Spleen (tissue), 7 donors: ENCODE results near the gene PLCD1.

ENCODE experiments used
- POLR2AphosphoS5 ChIP-seq, 3 donors: sonication (generic); formaldehyde crosslinking; IDR thresholded peaks; one replicate each; pipeline ENCODE4 v1.5.1; 2017; ENCODE audit warnings: antibody characterized with exemption in 3 of 3
- TF ChIP-seq, protein P1 (sequence below), 11 experiments: fragments of 200-600 bp in 7 of 11; fragments of 450-650 bp in 4 of 11; sonication (generic) in 4 of 11; IDR thresholded peaks in 8 of 11; conservative IDR thresholded peaks in 3 of 11; 1 replicate in 7 of 11; 2 replicates in 4 of 11; pipeline versions ENCODE4 v1.4.0 to v1.8.0; 2016 to 2021; ENCODE audit warnings: antibody characterized with exemption in 11 of 11, inconsistent platforms in 4 of 11, mild to moderate bottlenecking in 1 of 11
- donor health status: DM: no; HTN: no; CAD: no; lungs with moderate emphysema.
- donor health status: DM: no; HTN: no; CAD: no.
- donor health status: DM: no; HTN: no; CAD: no.

DNA sequence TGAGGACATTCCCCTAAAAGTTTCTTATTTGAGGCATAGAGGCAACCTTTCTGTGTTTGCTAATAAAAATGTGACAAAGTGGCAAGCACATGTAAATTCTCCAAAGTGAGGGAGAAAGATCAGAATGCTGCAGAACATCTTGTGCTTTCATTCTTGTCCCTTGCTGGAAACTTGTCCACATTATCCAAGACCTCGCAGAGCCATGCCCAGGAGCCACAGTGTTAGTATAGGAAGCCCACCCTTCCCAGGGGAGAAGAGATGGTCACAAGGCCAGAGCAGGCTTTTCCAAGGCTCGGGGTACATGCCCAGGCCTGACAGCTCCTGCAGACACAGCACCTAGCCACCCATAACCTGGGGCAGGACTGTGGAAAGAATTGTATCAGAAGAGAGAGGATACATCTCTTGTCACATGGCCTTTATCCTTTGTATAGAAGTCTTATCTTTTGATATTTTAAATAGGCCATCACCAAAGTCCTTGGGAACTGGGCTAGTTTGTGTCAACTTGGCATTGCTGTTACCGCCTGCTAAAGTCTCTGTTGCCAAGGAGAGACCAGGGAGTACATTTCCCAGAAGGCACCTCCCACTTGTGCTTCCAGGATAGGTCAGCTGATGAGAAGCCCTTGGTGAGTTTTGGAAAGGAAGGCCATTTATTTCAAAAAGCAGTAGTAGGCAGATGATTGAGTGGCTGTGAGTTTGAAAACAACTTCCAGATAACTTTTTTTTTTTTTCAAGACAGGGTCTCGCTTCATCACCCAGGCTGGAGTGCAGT, 20.1 kb upstream of the PLCD1 start:
- TF ChIP-seq POLR2AphosphoS5 (IDR thresholded peaks at IDR 0.05) = no peak
- TF ChIP-seq, protein P1, sequence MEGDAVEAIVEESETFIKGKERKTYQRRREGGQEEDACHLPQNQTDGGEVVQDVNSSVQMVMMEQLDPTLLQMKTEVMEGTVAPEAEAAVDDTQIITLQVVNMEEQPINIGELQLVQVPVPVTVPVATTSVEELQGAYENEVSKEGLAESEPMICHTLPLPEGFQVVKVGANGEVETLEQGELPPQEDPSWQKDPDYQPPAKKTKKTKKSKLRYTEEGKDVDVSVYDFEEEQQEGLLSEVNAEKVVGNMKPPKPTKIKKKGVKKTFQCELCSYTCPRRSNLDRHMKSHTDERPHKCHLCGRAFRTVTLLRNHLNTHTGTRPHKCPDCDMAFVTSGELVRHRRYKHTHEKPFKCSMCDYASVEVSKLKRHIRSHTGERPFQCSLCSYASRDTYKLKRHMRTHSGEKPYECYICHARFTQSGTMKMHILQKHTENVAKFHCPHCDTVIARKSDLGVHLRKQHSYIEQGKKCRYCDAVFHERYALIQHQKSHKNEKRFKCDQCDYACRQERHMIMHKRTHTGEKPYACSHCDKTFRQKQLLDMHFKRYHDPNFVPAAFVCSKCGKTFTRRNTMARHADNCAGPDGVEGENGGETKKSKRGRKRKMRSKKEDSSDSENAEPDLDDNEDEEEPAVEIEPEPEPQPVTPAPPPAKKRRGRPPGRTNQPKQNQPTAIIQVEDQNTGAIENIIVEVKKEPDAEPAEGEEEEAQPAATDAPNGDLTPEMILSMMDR (IDR thresholded peaks at IDR 0.05 in 8 of 11, conservative IDR thresholded peaks at IDR 0.05 in 3 of 11) = no peak
